ENCODE results near the gene REXO2. TPM values are rescaled to one million over a fixed set of nuclear protein-coding genes. Genes with fewer than 3 reads are reported as not detected.

Gene REXO2
- 10 to 100 TPM; 61.7 to 64.8 TPM for total RNA-seq

- POLR2A ChIA-PET, result no interaction called here
- TF ChIP-seq CTCF (IDR thresholded peaks at IDR 0.05), result no peak
- ATAC-seq (peak; percentile 97), DNase-seq (peak; percentile 96)
- Mint-ChIP-seq H3K27me3 (no peaks in the 10 kb centered on the region), H3K9me3 (no peaks in the 10 kb centered on the region), H3K4me1 (ENCODE audit: low read depth) (peaks cover 23% of the 10 kb centered on the region), H3K36me3 (ENCODE audit: low read depth) (peaks cover 19% of the 10 kb centered on the region), H3K4me3 (peak within 1 kb of the TSS; percentile 96), H3K27ac (peak within 1 kb of the TSS; percentile 93)
- intact Hi-C loops (cut with micrococcal nuclease), result loop anchor here (2.0 kb wide), 1 partner anchor 39 kb away; the partner anchor contains the start of genes C11orf71 and RBM7
- CTCF ChIA-PET, result interaction anchor here (1.0 to 1.5 kb wide), 3 partner anchors 9 to 63 kb away, joined by 3 to 5 read pairs (median 5); no protein-coding TSS in a partner anchor
Measured at GRCh38 chr11:114439229-114440120, at the start of gene REXO2. Gene REXO2 (plus strand): TSS chr11:114439467. CDS start chr11:114439529, 62 bp downstream.

- POLR2A ChIA-PET, result no interaction called here
- no peak for DNase-seq
- no peak for TF ChIP-seq CTCF (IDR thresholded peaks at IDR 0.05)
- intact Hi-C loops (cut with micrococcal nuclease), result no loop called here
- H3K4me1 Mint-ChIP-seq (ENCODE audit: low read depth), result peaks cover 9% of the 10 kb centered on the region
- H3K36me3 Mint-ChIP-seq (ENCODE audit: low read depth), result peaks cover 4% of the 10 kb centered on the region
- H3K4me3 Mint-ChIP-seq, result no peak overlapping the region
- CTCF ChIA-PET, result interaction anchor here (0.9 to 1.5 kb wide), 2 partner anchors 11 to 132 kb away, joined by 3 read pairs; no protein-coding TSS in a partner anchor
- no peaks in the 10 kb centered on the region for H3K27me3 Mint-ChIP-seq
- no peaks in the 10 kb centered on the region for H3K9me3 Mint-ChIP-seq
- no peak overlapping the region for H3K27ac Mint-ChIP-seq
- ATAC-seq, result no peak
Measured at GRCh38 chr11:114392735-114393667, 46.3 kb upstream of the REXO2 start.

GRCh38 chr11:114395736-114396135 lies 43.5 kb upstream of the REXO2 start:
- H3K4me1 Mint-ChIP-seq (ENCODE audit: low read depth), result peaks cover 19% of the 10 kb centered on the region
- H3K9me3 Mint-ChIP-seq, result no peaks in the 10 kb centered on the region
- TF ChIP-seq CTCF (IDR thresholded peaks at IDR 0.05), result no peak
- H3K27me3 Mint-ChIP-seq, result no peaks in the 10 kb centered on the region
- ATAC-seq, result no peak
- H3K27ac Mint-ChIP-seq, result no peak overlapping the region
- intact Hi-C loops (cut with micrococcal nuclease), result no loop called here
- peaks cover 17% of the 10 kb centered on the region for H3K36me3 Mint-ChIP-seq (ENCODE audit: low read depth)
- DNase-seq, result no peak
- no peak overlapping the region for H3K4me3 Mint-ChIP-seq
- ChIA-PET POLR2A (no interaction called here), CTCF (interaction anchor here (0.5 kb wide), 1 partner anchor 179 kb away, joined by 3 read pairs; no protein-coding TSS in a partner anchor)

GRCh38 chr11:114396916-114397315 lies 42.4 kb upstream of the REXO2 start:
- CTCF ChIA-PET, result no interaction called here

More at GRCh38 chr11:114396916-114397315, 42.4 kb upstream of the REXO2 start:
- peaks cover 20% of the 10 kb centered on the region for H3K4me1 Mint-ChIP-seq (ENCODE audit: low read depth)
- DNase-seq, result no peak
- H3K27ac Mint-ChIP-seq, result no peak overlapping the region
- intact Hi-C loops (cut with micrococcal nuclease), result no loop called here
- H3K36me3 Mint-ChIP-seq (ENCODE audit: low read depth), result peaks cover 18% of the 10 kb centered on the region
- no peak overlapping the region for H3K4me3 Mint-ChIP-seq
- no peaks in the 10 kb centered on the region for H3K27me3 Mint-ChIP-seq
- no peaks in the 10 kb centered on the region for H3K9me3 Mint-ChIP-seq
- no peak for ATAC-seq
- no peak for TF ChIP-seq CTCF (IDR thresholded peaks at IDR 0.05)
- POLR2A ChIA-PET, result interaction anchor here (0.6 kb wide), 1 partner anchor 422 kb away, joined by 3 read pairs; no protein-coding TSS in a partner anchor
